ENCODE results near the gene RASA4B. TPM values are rescaled to one million over a fixed set of nuclear protein-coding genes. Genes with fewer than 3 reads are reported as not detected.

The RASA4B gene
- total and polyA plus RNA-seq, 9 of the 15 experiments (the other 6 are each of a cell fraction or from before 2014, with no cell fraction given), result 0.01 to 2.9 (median 1.5) TPM; not detected in 1

GRCh38 chr7:102464577-102465280 lies 52.8 kb downstream of the RASA4B start, which contains the start of the genes ALKBH4 and LRWD1 (continued):
- TF ChIP-seq STAT6 (CRISPR knock-in tag; IDR thresholded peaks at IDR 0.05) (0 out of 2 replicates have a peak, but pooled peaks have one; percentile 66), ZFP91 (CRISPR knock-in tag; IDR thresholded peaks at IDR 0.05) (no peak), ZNF431 (CRISPR knock-in tag; IDR thresholded peaks at IDR 0.05) (no peak; the same call in 1 of the 2 replicates), TGIF2 (CRISPR knock-in tag; IDR thresholded peaks at IDR 0.05) (no peak), NELFE (IDR thresholded peaks at IDR 0.05; ENCODE audit: insufficient read depth, insufficient read length) (no peak), PTRF (tag; IDR thresholded peaks at IDR 0.05) (no peak), SNRNP70 (optimal IDR thresholded peaks at IDR 0.05; ENCODE audit: low read depth, low read length) (no peak), CBX3 (IDR thresholded peaks at IDR 0.05; ENCODE audit: borderline replicate concordance in 1 of 2, low read length in 2 of 2) (0 out of 3 replicates have a peak, but pooled peaks of 1 of the 2 experiments have one; percentile 17), RHOXF2B (CRISPR knock-in tag; conservative IDR thresholded peaks at IDR 0.05) (0 out of 2 replicates have a peak, but pooled peaks have one; percentile 64), CCNT2 (IDR thresholded peaks at IDR 0.05; ENCODE audit: borderline replicate concordance, extremely low read depth, insufficient read length, low read depth, low read length) (peak; percentile 86), GABPB1 (CRISPR knock-in tag; IDR thresholded peaks at IDR 0.05) (peak; percentile 95), SAFB2 (IDR thresholded peaks at IDR 0.05; ENCODE audit: borderline replicate concordance, low read depth, low read length, severe bottlenecking) (no peak), ZNF644 (tag; IDR thresholded peaks at IDR 0.05; ENCODE audit: low read depth) (no peak), ZBTB34 (CRISPR knock-in tag; IDR thresholded peaks at IDR 0.05) (no peak), DMBX1 (CRISPR knock-in tag; IDR thresholded peaks at IDR 0.05; ENCODE audit: borderline replicate concordance) (no peak), ADNP (tag; IDR thresholded peaks at IDR 0.05) (no peak), ZNF280B (CRISPR knock-in tag; IDR thresholded peaks at IDR 0.05) (no peak), ZNF354B (CRISPR knock-in tag; IDR thresholded peaks at IDR 0.05) (no peak)
